GM18511 (cell line): ENCODE data around the gene CD302.
"Not testable (repeated sequence)": the region's sequence is repeated elsewhere in the genome, so short reads cannot be mapped to it uniquely, and the experiment has no call there.

Source experiments
- ATAC-seq: cut with Tn5 transposase; IDR thresholded peaks from one replicate; pipeline ENCODE4 v1.9.1; 2021; ENCODE audit warnings: mild to moderate bottlenecking, moderate library complexity; ENCODE audit not compliant: unreplicated experiment

The CD302 gene

GRCh38 chr2:159797543-159798375, at the start of gene CD302:
Gene CD302, minus strand, starts transcription at chr2:159798208. Its CDS starts 10 bp downstream, at chr2:159798198.
- peak; percentile 69 for ATAC-seq

GRCh38 chr2:159846564-159846963, 48.6 kb upstream of the CD302 start:
- no peak for ATAC-seq

- no peak for ATAC-seq
Measured at GRCh38 chr2:159840616-159841015, 42.6 kb upstream of the CD302 start.

DNA sequence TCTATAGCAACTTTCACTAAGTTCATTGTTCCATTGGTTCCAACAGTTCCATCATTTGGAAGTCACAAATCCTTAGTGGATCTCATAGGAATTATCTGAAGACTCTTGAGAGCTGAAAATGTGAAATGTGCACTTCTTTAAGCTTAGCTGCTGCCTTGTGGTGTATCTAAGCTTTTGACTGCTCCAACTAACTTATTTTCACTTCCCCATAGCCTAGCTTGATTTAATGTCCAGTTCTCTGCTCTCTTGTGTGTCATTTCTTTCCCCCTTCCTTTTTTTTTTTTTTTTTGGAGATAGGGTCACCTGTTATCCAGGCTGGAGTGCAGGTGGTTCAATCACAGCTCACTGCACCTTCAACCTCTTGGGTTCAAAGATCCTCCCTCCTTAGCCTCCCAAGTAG, 34.9 kb upstream of the CD302 start:
- no peak for ATAC-seq

- ATAC-seq: no peak
Measured at GRCh38 chr2:159832026-159832425, 34.0 kb upstream of the CD302 start.

- ATAC-seq: no peak
Measured at GRCh38 chr2:159829376-159829775, 31.4 kb upstream of the CD302 start.

DNA sequence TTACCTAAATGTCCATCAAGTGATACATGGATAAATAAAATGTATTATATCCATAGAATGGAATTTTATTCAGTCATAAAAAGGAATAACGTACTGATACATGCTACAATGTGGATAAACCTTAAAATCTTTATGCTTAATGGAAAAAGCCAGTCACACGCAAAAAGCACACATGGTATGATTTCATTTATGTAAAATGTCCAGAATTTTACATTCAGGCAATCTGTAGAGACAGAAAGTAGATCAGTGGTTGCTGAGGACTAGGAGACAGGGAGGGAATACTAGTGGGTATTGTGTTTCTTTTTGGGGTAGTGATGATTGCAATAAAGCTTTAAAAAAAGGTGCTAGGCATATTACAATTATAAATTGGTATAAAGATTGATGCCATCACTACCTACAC, 30.7 kb upstream of the CD302 start:
- no peak for ATAC-seq

- ATAC-seq: not testable (repeated sequence)
Measured at GRCh38 chr2:159822478-159822833, 24.4 kb upstream of the CD302 start.

GRCh38 chr2:159821775-159822477, 23.9 kb upstream of the CD302 start:
- not testable (repeated sequence) for ATAC-seq

GRCh38 chr2:159818940-159819339, 20.9 kb upstream of the CD302 start:
- no peak for ATAC-seq

- ATAC-seq: no peak
Measured at GRCh38 chr2:159817283-159817682, 19.3 kb upstream of the CD302 start.

GRCh38 chr2:159811232-159811631, 13.2 kb upstream of the CD302 start:
- ATAC-seq: no peak

GRCh38 chr2:159808032-159808425, 10.0 kb upstream of the CD302 start:
- no peak for ATAC-seq

DNA sequence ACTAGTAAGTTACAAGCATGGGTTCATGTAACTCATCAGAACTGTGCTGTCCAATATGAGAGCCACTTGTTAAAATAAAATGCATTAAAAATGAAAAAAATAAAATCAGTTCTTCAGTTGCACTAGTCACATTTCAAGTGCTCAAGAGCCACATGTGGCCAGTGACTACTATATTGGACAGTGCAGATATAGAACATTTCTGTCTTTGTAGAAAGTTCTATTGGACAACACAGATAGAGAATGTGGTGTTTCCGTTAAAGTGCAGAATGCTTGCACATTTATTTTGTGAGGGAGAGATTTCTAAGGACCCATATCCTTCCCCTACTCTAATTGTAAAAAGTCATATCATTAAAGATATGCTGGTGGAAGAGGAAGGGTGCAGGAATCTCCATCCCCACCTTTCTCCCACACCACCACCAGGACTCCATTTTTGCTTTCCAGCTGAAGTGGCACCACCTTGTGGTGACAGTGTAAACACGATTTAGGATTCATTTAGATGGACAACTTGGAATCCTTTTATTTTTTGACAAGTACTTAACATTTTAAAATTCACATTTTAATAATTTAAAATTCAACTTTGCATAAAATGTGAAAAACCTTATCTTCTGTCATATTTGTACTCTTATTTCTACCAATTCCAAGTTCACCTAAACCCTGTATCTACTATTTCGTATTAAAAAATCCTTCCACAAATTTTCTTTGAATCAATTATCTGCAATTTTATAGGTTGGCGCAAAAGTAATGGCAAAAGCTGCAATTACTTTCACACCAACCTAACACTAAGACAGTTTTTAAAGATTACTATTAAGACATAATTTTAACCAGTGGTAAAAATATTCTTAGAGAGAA, 9.4 kb upstream of the CD302 start:
- no peak for ATAC-seq

DNA sequence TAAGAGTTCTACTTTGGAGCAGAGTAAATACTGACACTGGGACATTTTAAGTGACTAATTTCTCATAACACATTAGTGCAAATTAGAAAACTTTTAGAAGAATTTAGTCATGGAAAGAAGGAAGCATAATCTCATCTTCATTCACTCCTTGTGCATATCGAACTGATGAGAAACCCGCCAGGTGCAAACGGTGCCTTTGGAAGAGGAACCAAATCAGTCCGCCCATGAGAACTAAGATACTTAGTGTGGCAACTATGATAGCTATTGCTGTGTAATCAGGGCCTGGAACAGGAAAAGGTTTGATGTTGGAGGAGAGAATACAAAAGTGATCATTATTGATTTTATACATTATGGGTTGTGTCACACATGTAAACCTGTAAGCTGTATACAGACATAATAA, 6.9 kb upstream of the CD302 start:
- no peak for ATAC-seq

DNA sequence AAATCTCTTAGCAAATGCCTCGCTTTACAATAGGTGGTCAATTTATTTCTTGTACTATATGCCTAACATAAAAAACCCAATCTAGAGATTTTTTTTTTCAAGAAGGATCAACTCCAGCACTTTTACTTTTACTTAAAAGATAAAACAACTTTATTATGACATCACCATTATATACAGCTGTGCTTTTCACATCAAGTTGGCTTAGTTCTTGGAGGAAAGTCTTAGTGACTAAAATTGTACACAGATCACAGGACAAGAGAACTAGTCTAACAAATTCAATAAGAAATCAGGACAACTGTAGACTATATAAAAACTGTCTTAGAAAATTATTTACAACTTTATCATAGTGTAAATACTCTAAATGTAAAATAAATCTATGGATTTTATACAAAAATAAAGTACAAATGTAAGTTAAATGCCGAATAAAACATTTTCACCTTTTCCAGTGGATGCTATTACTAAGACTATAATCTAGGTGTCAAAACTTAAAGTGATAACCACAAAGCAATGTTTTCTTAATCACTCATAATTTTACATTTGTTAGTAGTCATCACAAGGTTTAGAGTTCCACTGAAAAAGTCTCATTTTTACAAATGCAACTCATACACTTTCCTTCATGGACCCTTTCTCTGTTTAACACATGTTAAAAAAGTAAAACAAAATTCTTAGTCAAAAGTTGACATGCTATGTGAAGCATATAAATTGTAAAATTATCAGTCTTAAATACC, 5.4 kb upstream of the CD302 start:
- no peak for ATAC-seq

DNA sequence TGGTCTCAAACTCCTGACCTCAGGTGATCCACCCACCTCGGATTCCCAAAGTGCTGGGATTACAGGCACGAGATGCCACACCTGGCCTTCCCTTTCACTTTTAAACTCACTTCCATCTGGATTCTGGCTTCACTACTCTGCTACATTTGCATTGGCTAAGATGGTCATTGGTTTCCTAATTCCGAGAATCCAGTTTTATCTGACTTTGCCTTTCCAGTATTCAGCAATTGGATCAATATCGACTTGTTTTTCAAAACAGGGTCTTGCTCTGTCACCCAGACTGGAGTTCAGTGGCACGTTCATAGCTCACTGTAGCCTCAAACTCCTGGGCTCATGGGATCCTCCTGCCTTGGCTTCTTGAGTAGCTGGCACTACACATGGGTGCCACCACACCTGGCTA, 4.7 kb upstream of the CD302 start:
- no peak for ATAC-seq

DNA sequence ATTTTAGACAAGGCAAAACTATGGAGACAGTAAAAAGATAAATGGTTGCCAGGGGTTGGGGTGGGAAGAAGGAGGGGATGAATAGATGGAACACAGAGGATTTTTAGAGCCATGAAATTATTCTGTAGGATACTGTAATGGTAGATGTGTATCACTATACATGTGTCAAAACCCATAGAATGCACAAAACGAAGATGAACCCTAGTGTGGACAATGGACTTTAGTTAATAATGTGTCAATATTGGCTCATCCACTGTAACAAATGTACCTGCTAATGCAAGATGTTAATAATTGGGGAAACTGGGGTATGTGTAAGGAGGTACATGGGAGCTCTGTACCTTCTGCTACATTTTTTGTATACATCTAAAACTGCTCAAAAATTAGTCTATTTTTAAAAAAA, 1.8 kb upstream of the CD302 start:
- ATAC-seq: no peak

GRCh38 chr2:159798376-159798725, 343 bp upstream of the CD302 start:
- ATAC-seq: no peak

DNA sequence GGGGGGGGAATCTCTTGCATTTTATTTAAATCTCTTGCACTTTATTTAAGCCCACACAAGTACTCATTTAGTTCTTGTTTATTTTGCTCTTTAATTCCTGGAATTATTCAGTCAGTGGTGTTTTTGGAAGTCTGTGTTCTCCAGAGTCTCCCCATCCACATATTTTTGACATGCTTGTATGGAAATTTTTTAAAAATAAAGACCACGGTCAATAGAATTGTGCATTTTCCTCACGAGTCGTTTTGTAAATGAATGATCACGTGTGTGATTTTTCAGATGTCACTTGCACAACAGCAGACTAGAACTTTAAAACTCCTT, 824 bp downstream of the CD302 start:
- peak; percentile 5 for ATAC-seq
